OCI-LY3 (cell line): ENCODE results near the gene KRT4.

ENCODE experiments used
- EZH2phosphoT487 ChIP-seq: fragments of 200-600 bp; shearing (Covaris generic); IDR thresholded peaks from 2 replicates; pipeline ENCODE4 v1.6.1; 2018; ENCODE audit warnings: antibody characterized with exemption, mixed run types, low read depth
- TF ChIP-seq, protein P1 (sequence below): fragments of 200-600, 300-600 bp; sonication (generic); IDR thresholded peaks from 2 replicates; pipeline ENCODE4 v1.5.1; 2014; ENCODE audit warnings: antibody characterized with exemption, low read length, low read depth

DNA sequence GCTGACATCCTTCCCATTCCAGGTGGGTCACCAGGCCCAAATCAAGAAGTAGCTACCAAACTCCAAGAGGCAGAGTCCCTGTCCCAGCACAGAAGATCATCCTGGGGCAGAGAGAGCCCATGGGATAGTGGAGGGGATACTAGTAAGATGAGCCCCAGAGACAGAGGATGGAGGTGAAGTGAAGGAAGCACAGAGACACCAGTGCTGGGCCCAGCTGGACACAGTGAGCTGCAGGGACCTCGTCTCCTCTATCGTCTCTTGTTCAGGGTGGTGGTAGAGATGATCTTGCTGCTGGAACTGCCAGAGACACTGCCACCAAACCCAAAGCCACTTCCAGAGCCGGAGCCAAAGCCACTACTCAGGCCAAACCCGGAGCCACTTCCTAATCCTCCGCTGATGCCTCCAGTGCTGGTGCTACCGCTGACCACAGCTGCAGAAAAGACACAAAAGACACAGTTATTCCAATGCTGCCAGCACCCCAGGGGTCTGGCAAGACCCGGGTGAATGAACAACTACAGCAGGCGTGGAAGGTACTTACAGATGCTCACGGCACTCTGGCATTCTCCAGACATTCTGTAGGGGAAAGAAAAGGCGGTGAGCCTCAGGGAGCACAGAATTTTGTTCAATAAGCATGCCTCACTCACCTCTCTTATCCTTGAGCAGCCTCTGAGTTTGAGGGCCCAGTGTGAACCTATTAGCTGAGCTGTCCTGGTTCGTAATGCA, 6.9 kb downstream of the KRT4 start:
- TF ChIP-seq, protein P1, sequence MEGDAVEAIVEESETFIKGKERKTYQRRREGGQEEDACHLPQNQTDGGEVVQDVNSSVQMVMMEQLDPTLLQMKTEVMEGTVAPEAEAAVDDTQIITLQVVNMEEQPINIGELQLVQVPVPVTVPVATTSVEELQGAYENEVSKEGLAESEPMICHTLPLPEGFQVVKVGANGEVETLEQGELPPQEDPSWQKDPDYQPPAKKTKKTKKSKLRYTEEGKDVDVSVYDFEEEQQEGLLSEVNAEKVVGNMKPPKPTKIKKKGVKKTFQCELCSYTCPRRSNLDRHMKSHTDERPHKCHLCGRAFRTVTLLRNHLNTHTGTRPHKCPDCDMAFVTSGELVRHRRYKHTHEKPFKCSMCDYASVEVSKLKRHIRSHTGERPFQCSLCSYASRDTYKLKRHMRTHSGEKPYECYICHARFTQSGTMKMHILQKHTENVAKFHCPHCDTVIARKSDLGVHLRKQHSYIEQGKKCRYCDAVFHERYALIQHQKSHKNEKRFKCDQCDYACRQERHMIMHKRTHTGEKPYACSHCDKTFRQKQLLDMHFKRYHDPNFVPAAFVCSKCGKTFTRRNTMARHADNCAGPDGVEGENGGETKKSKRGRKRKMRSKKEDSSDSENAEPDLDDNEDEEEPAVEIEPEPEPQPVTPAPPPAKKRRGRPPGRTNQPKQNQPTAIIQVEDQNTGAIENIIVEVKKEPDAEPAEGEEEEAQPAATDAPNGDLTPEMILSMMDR, result no peak
- TF ChIP-seq EZH2phosphoT487, result no peak
